HepG2 (cell line): ENCODE data around the gene IGF2. TPM values are rescaled to one million over a fixed set of nuclear protein-coding genes. Genes with fewer than 3 reads are reported as not detected.

ENCODE experiments used
- AHR ChIP-seq: IDR thresholded peaks from 2 replicates; pipeline ENCODE4 v1.6.1; 2018; ENCODE audit warnings: missing genetic modification reagents, missing compliant biosample characterization
- ARID2 ChIP-seq: sonication (generic); formaldehyde crosslinking; IDR thresholded peaks from 2 replicates; pipeline ENCODE4 v1.8.1; 2022; ENCODE audit warnings: mild to moderate bottlenecking, missing genetic modification reagents, borderline replicate concordance
- FOXC1 ChIP-seq: sonication (generic); formaldehyde crosslinking; IDR thresholded peaks from 2 replicates; pipeline ENCODE4 v1.8.0; 2022; ENCODE audit warnings: mild to moderate bottlenecking, missing genetic modification reagents, borderline replicate concordance
- FOXK2 ChIP-seq: fragments of 450-650 bp; IDR thresholded peaks from 2 replicates; pipeline ENCODE4 v1.6.1; 2016
- GZF1 ChIP-seq: sonication (generic); formaldehyde crosslinking; IDR thresholded peaks from 2 replicates; pipeline ENCODE4 v1.5.1; 2020; ENCODE audit warnings: mild to moderate bottlenecking, missing genetic modification reagents
- HMGA1 ChIP-seq: sonication (generic); formaldehyde crosslinking; conservative IDR thresholded peaks from 2 replicates; pipeline ENCODE4 v1.4.0; 2020; ENCODE audit warnings: missing genetic modification reagents
- HOXA3 ChIP-seq: sonication (generic); formaldehyde crosslinking; IDR thresholded peaks from 2 replicates; pipeline ENCODE4 v1.5.0; 2020; ENCODE audit warnings: missing genetic modification reagents
- MTF2 ChIP-seq: sonication (generic); formaldehyde crosslinking; IDR thresholded peaks from 2 replicates; pipeline ENCODE4 v1.5.0; 2020; ENCODE audit warnings: missing genetic modification reagents, borderline replicate concordance
- NFYB ChIP-seq: sonication (generic); formaldehyde crosslinking; IDR thresholded peaks from 2 replicates; pipeline ENCODE4 v1.4.0; 2020; ENCODE audit warnings: missing genetic modification reagents
- RFX1 ChIP-seq: fragments of 450-650 bp; IDR thresholded peaks from 2 replicates; pipeline ENCODE4 v1.6.1; 2017
- SMAD1 ChIP-seq: sonication (generic); formaldehyde crosslinking; IDR thresholded peaks from 2 replicates; pipeline ENCODE4 v1.4.0; 2020; ENCODE audit warnings: missing genetic modification reagents, low read depth, mild to moderate bottlenecking, borderline replicate concordance
- SSRP1 ChIP-seq: IDR thresholded peaks from 2 replicates; pipeline ENCODE4 v1.6.1; 2016; ENCODE audit warnings: control low read depth
- TARDBP ChIP-seq: sonication (generic); formaldehyde crosslinking; IDR thresholded peaks from 2 replicates; pipeline ENCODE4 v1.8.0; 2022; ENCODE audit warnings: mild to moderate bottlenecking, missing genetic modification reagents
- TSC22D2 ChIP-seq: sonication (generic); formaldehyde crosslinking; IDR thresholded peaks from 2 replicates; pipeline ENCODE4 v1.5.1; 2020; ENCODE audit warnings: missing genetic modification reagents, mild to moderate bottlenecking, borderline replicate concordance
- ZBTB40 ChIP-seq, 2 experiments: fragments of 450-650 bp in 1 of 2; sonication (generic) in 1 of 2; formaldehyde crosslinking in 1 of 2; IDR thresholded peaks; 2 replicates each; pipeline versions ENCODE4 v1.6.1 to v1.8.0; 2016 to 2022; ENCODE audit warnings: antibody characterized with exemption in 1 of 2, mild to moderate bottlenecking in 1 of 2, missing genetic modification reagents in 1 of 2
- ZBTB46 ChIP-seq: sonication (generic); formaldehyde crosslinking; IDR thresholded peaks from 2 replicates; pipeline ENCODE4 v1.4.0; 2020; ENCODE audit warnings: mild to moderate bottlenecking, missing genetic modification reagents, borderline replicate concordance
- ZNF331 ChIP-seq: sonication (generic); formaldehyde crosslinking; IDR thresholded peaks from 2 replicates; pipeline ENCODE4 v1.4.0; 2020; ENCODE audit warnings: missing genetic modification reagents
- ZNF552 ChIP-seq: sonication (generic); formaldehyde crosslinking; IDR thresholded peaks from 2 replicates; pipeline ENCODE4 v1.9.0; 2022; ENCODE audit warnings: missing genetic modification reagents, mild to moderate bottlenecking, borderline replicate concordance
- ZNF670 ChIP-seq: sonication (generic); formaldehyde crosslinking; IDR thresholded peaks from 2 replicates; pipeline ENCODE4 v1.8.0; 2022; ENCODE audit warnings: mild to moderate bottlenecking, missing genetic modification reagents, borderline replicate concordance
- ZSCAN9 ChIP-seq: IDR thresholded peaks from 2 replicates; pipeline ENCODE4 v1.6.1; 2016; ENCODE audit warnings: borderline replicate concordance
- polyA plus RNA-seq, 8 experiments: library from polyadenylated mRNA; depleted of rRNA in 3 of 8; stranded (reverse) in 7 of 8; unstranded in 1 of 8; fragments of >200 nt; fragmentation: Illumina TruSeq in 4 of 8; extraction: Trizol in 4 of 8; gene quantifications; 2 replicates each; pipeline versions ENCODE4 v1.2.1 to v1.2.3, GENCODE V29; 2011 to 2016; ENCODE audit warnings: low read depth in 4 of 8, missing spikeins in 1 of 8, mixed read lengths in 1 of 8; ENCODE audit not compliant: insufficient read depth in 1 of 8
- total RNA-seq, 5 experiments: library from RNA; depleted of rRNA; stranded (reverse); fragments of >200 nt; fragmentation: Illumina TruSeq; extraction: Trizol; gene quantifications; 2 replicates each; pipeline ENCODE4 v1.2.3, GENCODE V29; 2016; ENCODE audit warnings: low read depth in 1 of 5

The IGF2 gene
- total and polyA plus RNA-seq, 2 of the 13 experiments (the other 11 are each of a cell fraction or from before 2014, with no cell fraction given): 79.1 to 254 TPM

- TF ChIP-seq FOXK2: no peak
- TF ChIP-seq TSC22D2 (CRISPR knock-in tag): 0 out of 2 replicates have a peak, but pooled peaks have one; percentile 36
- peak; percentile 88; the same call in 1 of the 2 replicates for TF ChIP-seq SSRP1 (CRISPR knock-in tag)
- TF ChIP-seq ARID2 (CRISPR knock-in tag): no peak
- no peak for TF ChIP-seq GZF1
- TF ChIP-seq SMAD1 (CRISPR knock-in tag): no peak
- no peak for TF ChIP-seq ZBTB40 (IDR thresholded peaks at IDR 0.05)
- peak; percentile 10; the same call in 1 of the 2 replicates for TF ChIP-seq ZBTB40 (CRISPR knock-in tag; IDR thresholded peaks at IDR 0.05)
- TF ChIP-seq FOXC1 (CRISPR knock-in tag): peak; percentile 51; the same call in 1 of the 2 replicates
- TF ChIP-seq HOXA3 (CRISPR knock-in tag): no peak
- TF ChIP-seq ZNF552: peak; percentile 62; the same call in 1 of the 2 replicates
- TF ChIP-seq TARDBP (CRISPR knock-in tag): no peak
- no peak for TF ChIP-seq AHR (CRISPR knock-in tag)
- no peak; the same call in 1 of the 2 replicates for TF ChIP-seq ZNF670
- no peak for TF ChIP-seq NFYB (CRISPR knock-in tag)
- TF ChIP-seq RFX1: no peak
- TF ChIP-seq HMGA1 (CRISPR knock-in tag): no peak
- no peak for TF ChIP-seq ZBTB46 (CRISPR knock-in tag)
- no peak for TF ChIP-seq ZNF331
- no peak; the same call in 1 of the 2 replicates for TF ChIP-seq ZSCAN9
- TF ChIP-seq MTF2: peak; percentile 39; the same call in 1 of the 2 replicates
Measured at GRCh38 chr11:2133241-2134021, 5.8 kb downstream of the IGF2 start (continued).
